Gastroesophageal sphincter (tissue), 3 donors: ENCODE measurements around the gene BCAR3.

Experiments
- CTCF ChIP-seq, 4 experiments: fragments of 200-600 bp in 2 of 4; fragments of 450-650 bp in 2 of 4; sonication (generic) in 1 of 4; IDR thresholded peaks; one replicate each; pipeline ENCODE4 v1.5.1; 2017 to 2019; ENCODE audit warnings: antibody characterized with exemption in 4 of 4, mild to moderate bottlenecking in 2 of 4, moderate library complexity in 2 of 4
- EP300 ChIP-seq: sonication (generic); formaldehyde crosslinking; IDR thresholded peaks from one replicate; pipeline ENCODE4 v1.6.1; 2017; ENCODE audit warnings: antibody characterized with exemption, mild to moderate bottlenecking
- POLR2A ChIP-seq, 2 donors: fragments of 450-650 bp; IDR thresholded peaks; one replicate each; pipeline ENCODE4 v1.6.1; 2017; ENCODE audit warnings: antibody characterized with exemption in 2 of 2, mild to moderate bottlenecking in 2 of 2, moderate library complexity in 1 of 2
- POLR2AphosphoS5 ChIP-seq: sonication (generic); formaldehyde crosslinking; IDR thresholded peaks from one replicate; pipeline ENCODE4 v1.6.1; 2017; ENCODE audit warnings: antibody characterized with exemption

GRCh38 chr1:93699503-93700168 is 18.0 kb upstream of the BCAR3 start:
- TF ChIP-seq POLR2A (IDR thresholded peaks at IDR 0.05) (no peak), CTCF (IDR thresholded peaks at IDR 0.05) (no peak), EP300 (no peak), POLR2AphosphoS5 (no peak)
